Liver (tissue), 9 donors: ENCODE measurements around the gene ABHD12. TPM values are rescaled to one million over a fixed set of nuclear protein-coding genes. Genes with fewer than 3 reads are reported as not detected.

Experiments used
- DNase-seq: peaks from one replicate; pipeline ENCODE4 v3.0.0-alpha.2; 2017; ENCODE audit warnings: low spot score
- H3K27ac ChIP-seq, 2 donors: one replicate each; pipeline ENCODE4 v1.7.0; 2013; ENCODE audit warnings: inconsistent platforms in 2 of 2, low read length in 2 of 2, control low read depth in 1 of 2, low read depth in 1 of 2, mild to moderate bottlenecking in 1 of 2
- H3K27me3 ChIP-seq, 4 donors: one replicate each; pipeline versions ENCODE4 v1.6.1 to v1.7.0; 2013; ENCODE audit warnings: low read length in 3 of 4, inconsistent platforms in 1 of 4, mild to moderate bottlenecking in 1 of 4, moderate library complexity in 1 of 4; ENCODE audit not compliant: control insufficient read depth in 4 of 4, insufficient read depth in 4 of 4
- H3K36me3 ChIP-seq, 4 donors: one replicate each; pipeline versions ENCODE4 v1.6.1 to v1.7.0; 2013; ENCODE audit warnings: low read length in 3 of 4, mild to moderate bottlenecking in 3 of 4, low read depth in 1 of 4, moderate library complexity in 1 of 4; ENCODE audit not compliant: control insufficient read depth in 4 of 4, insufficient read depth in 3 of 4
- H3K4me1 ChIP-seq, 4 donors: one replicate each; pipeline versions ENCODE4 v1.6.1 to v1.7.0; 2013; ENCODE audit warnings: low read length in 3 of 4, mild to moderate bottlenecking in 3 of 4, moderate library complexity in 1 of 4; ENCODE audit not compliant: control insufficient read depth in 4 of 4, insufficient read depth in 4 of 4
- H3K4me3 ChIP-seq, 3 donors: one replicate each; pipeline versions ENCODE4 v1.6.1 to v1.7.0; 2013; ENCODE audit warnings: low read length in 3 of 3, control low read depth in 1 of 3, low read depth in 1 of 3, mild to moderate bottlenecking in 1 of 3
- H3K9ac ChIP-seq, 2 donors: one replicate each; pipeline ENCODE4 v1.7.0; 2013; ENCODE audit warnings: low read length in 2 of 2, mild to moderate bottlenecking in 2 of 2, moderate library complexity in 2 of 2, control low read depth in 1 of 2, low read depth in 1 of 2
- H3K9me3 ChIP-seq, 4 donors: one replicate each; pipeline versions ENCODE4 v1.6.1 to v1.7.0; 2013; ENCODE audit warnings: low read length in 3 of 4; ENCODE audit not compliant: control insufficient read depth in 4 of 4
- ATF3 ChIP-seq: IDR thresholded peaks from 2 replicates; pipeline ENCODE4 v1.6.1; 2016; ENCODE audit warnings: antibody characterized with exemption
- EGR1 ChIP-seq, 2 donors: IDR thresholded peaks; 2 replicates each; pipeline ENCODE4 v1.6.1; 2016 to 2018; ENCODE audit warnings: antibody characterized with exemption in 2 of 2, low read depth in 2 of 2
- FOXA1 ChIP-seq: IDR thresholded peaks from 2 replicates; pipeline ENCODE4 v1.6.1; 2016; ENCODE audit warnings: antibody characterized with exemption
- FOXA2 ChIP-seq: IDR thresholded peaks from 2 replicates; pipeline ENCODE4 v1.6.1; 2016; ENCODE audit warnings: antibody characterized with exemption
- GABPA ChIP-seq, 2 donors: IDR thresholded peaks in 1 of 2; conservative IDR thresholded peaks in 1 of 2; 2 replicates each; pipeline ENCODE4 v1.6.1; 2016; ENCODE audit warnings: antibody characterized with exemption in 2 of 2, mild to moderate bottlenecking in 1 of 2, moderate library complexity in 1 of 2
- HNF4A ChIP-seq, 2 donors: conservative IDR thresholded peaks; 2 replicates each; pipeline ENCODE4 v1.6.1; 2016; ENCODE audit warnings: antibody characterized with exemption in 2 of 2, mild to moderate bottlenecking in 2 of 2
- HNF4G ChIP-seq: IDR thresholded peaks from 2 replicates; pipeline ENCODE4 v1.6.1; 2016; ENCODE audit warnings: antibody characterized with exemption
- JUND ChIP-seq, 2 donors: IDR thresholded peaks; 2 replicates each; pipeline ENCODE4 v1.6.1; 2016; ENCODE audit warnings: antibody characterized with exemption in 2 of 2
- MAX ChIP-seq: IDR thresholded peaks from 2 replicates; pipeline ENCODE4 v1.6.1; 2016; ENCODE audit warnings: antibody characterized with exemption
- NR2F2 ChIP-seq: IDR thresholded peaks from 2 replicates; pipeline ENCODE4 v1.6.1; 2016; ENCODE audit warnings: antibody characterized with exemption
- RAD21 ChIP-seq, 2 donors: IDR thresholded peaks; 2 replicates each; pipeline ENCODE4 v1.6.1; 2016; ENCODE audit warnings: antibody characterized with exemption in 2 of 2, mild to moderate bottlenecking in 2 of 2
- RXRA ChIP-seq, 2 donors: IDR thresholded peaks; 2 replicates each; pipeline ENCODE4 v1.6.1; 2017 to 2018; ENCODE audit warnings: antibody characterized with exemption in 2 of 2, mild to moderate bottlenecking in 1 of 2
- SP1 ChIP-seq: IDR thresholded peaks from 2 replicates; pipeline ENCODE4 v1.6.1; 2018; ENCODE audit warnings: antibody characterized with exemption, mild to moderate bottlenecking
- TAF1 ChIP-seq: conservative IDR thresholded peaks from 2 replicates; pipeline ENCODE4 v1.6.1; 2016; ENCODE audit warnings: antibody characterized with exemption, mild to moderate bottlenecking
- YY1 ChIP-seq: IDR thresholded peaks from 2 replicates; pipeline ENCODE4 v1.6.1; 2016; ENCODE audit warnings: antibody characterized with exemption, mild to moderate bottlenecking
- WGBS: extraction: QIAGEN DNeasy Blood & Tissue Kit; methylation state at CpG from one replicate; pipeline ENCODE4 v1.1.7; 2013; 5-methylcytosine and 5-hydroxymethylcytosine counted together
- polyA plus RNA-seq, 2 donors: library from polyadenylated mRNA; stranded (reverse) in 1 of 2; unstranded in 1 of 2; fragments of 200-250 nt in 1 of 2; fragments of >200 nt in 1 of 2; fragmentation: Nextera tagmentation in 1 of 2; extraction: Ambion mirVana in 1 of 2; gene quantifications; one replicate each; pipeline versions ENCODE4 v1.2.1 to v1.2.3, GENCODE V29; 2013 to 2015
- total RNA-seq, 2 donors: library from RNA; depleted of rRNA; stranded (reverse); fragments of >200 nt; gene quantifications; one replicate each; pipeline ENCODE4 v1.2.3, GENCODE V29; 2014
- TF ChIP-seq, protein P1 (sequence below): IDR thresholded peaks from 2 replicates; pipeline ENCODE4 v1.6.1; 2016; ENCODE audit warnings: antibody characterized with exemption, mild to moderate bottlenecking
- TF ChIP-seq, protein P2 (sequence below): fragments of 150-350 bp; IDR thresholded peaks from 2 replicates; pipeline ENCODE4 v1.5.1; 2017; ENCODE audit warnings: improper control_type of control experiment, low read depth, low read length; ENCODE audit not compliant: missing input control
- TF ChIP-seq, protein P3 (sequence below): IDR thresholded peaks from 2 replicates; pipeline ENCODE4 v1.6.1; 2016; ENCODE audit warnings: antibody characterized with exemption
- donor health status: healthy.
- donor health status: healthy.
- donor health status: healthy.
- donor health status: healthy.
- donor health status: healthy.

The ABHD12 gene
- total and polyA plus RNA-seq, 4 donors = 11.1 to 15.4 (median 12.9) TPM

- TF ChIP-seq, protein P1, sequence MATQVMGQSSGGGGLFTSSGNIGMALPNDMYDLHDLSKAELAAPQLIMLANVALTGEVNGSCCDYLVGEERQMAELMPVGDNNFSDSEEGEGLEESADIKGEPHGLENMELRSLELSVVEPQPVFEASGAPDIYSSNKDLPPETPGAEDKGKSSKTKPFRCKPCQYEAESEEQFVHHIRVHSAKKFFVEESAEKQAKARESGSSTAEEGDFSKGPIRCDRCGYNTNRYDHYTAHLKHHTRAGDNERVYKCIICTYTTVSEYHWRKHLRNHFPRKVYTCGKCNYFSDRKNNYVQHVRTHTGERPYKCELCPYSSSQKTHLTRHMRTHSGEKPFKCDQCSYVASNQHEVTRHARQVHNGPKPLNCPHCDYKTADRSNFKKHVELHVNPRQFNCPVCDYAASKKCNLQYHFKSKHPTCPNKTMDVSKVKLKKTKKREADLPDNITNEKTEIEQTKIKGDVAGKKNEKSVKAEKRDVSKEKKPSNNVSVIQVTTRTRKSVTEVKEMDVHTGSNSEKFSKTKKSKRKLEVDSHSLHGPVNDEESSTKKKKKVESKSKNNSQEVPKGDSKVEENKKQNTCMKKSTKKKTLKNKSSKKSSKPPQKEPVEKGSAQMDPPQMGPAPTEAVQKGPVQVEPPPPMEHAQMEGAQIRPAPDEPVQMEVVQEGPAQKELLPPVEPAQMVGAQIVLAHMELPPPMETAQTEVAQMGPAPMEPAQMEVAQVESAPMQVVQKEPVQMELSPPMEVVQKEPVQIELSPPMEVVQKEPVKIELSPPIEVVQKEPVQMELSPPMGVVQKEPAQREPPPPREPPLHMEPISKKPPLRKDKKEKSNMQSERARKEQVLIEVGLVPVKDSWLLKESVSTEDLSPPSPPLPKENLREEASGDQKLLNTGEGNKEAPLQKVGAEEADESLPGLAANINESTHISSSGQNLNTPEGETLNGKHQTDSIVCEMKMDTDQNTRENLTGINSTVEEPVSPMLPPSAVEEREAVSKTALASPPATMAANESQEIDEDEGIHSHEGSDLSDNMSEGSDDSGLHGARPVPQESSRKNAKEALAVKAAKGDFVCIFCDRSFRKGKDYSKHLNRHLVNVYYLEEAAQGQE = no peak
- TF ChIP-seq FOXA1 (no peak), FOXA2 (no peak), HNF4G (no peak), GABPA (IDR thresholded peaks at IDR 0.05 in 1 of 2, conservative IDR thresholded peaks at IDR 0.05 in 1 of 2) (no peak), HNF4A (conservative IDR thresholded peaks at IDR 0.05) (no peak), TAF1 (no peak), JUND (IDR thresholded peaks at IDR 0.05) (no peak), RXRA (IDR thresholded peaks at IDR 0.05) (no peak)
Measured at GRCh38 chr20:25339608-25340007, 51.0 kb downstream of the ABHD12 start (continued).

GRCh38 chr20:25338112-25339023 lies 52.3 kb downstream of the ABHD12 start:
- no peaks in the 10 kb centered on the region for H3K27me3 ChIP-seq
- peak overlapping the region; percentile 68 to 73 for H3K27ac ChIP-seq

More at GRCh38 chr20:25338112-25339023, 52.3 kb downstream of the ABHD12 start:
- DNase-seq = no peak
- TF ChIP-seq RXRA (IDR thresholded peaks at IDR 0.05) (peak; percentile 87 to 91), YY1 (peak; percentile 50), NR2F2 (peak; percentile 20), HNF4A (conservative IDR thresholded peaks at IDR 0.05) (peak; percentile 89 to 90), RAD21 (IDR thresholded peaks at IDR 0.05) (no peak), FOXA2 (peak; percentile 84), TAF1 (no peak), HNF4G (peak; percentile 68), GABPA (IDR thresholded peaks at IDR 0.05 in 1 of 2, conservative IDR thresholded peaks at IDR 0.05 in 1 of 2) (peak in 1 of 2 donors; percentile 17), JUND (IDR thresholded peaks at IDR 0.05) (peak in 1 of 2 donors; percentile 65), SP1 (peak; percentile 64), ATF3 (no peak), FOXA1 (peak; percentile 74), MAX (peak; percentile 100), EGR1 (IDR thresholded peaks at IDR 0.05; ENCODE audit: low read depth in 2 of 2) (no peak)
- TF ChIP-seq, protein P2, sequence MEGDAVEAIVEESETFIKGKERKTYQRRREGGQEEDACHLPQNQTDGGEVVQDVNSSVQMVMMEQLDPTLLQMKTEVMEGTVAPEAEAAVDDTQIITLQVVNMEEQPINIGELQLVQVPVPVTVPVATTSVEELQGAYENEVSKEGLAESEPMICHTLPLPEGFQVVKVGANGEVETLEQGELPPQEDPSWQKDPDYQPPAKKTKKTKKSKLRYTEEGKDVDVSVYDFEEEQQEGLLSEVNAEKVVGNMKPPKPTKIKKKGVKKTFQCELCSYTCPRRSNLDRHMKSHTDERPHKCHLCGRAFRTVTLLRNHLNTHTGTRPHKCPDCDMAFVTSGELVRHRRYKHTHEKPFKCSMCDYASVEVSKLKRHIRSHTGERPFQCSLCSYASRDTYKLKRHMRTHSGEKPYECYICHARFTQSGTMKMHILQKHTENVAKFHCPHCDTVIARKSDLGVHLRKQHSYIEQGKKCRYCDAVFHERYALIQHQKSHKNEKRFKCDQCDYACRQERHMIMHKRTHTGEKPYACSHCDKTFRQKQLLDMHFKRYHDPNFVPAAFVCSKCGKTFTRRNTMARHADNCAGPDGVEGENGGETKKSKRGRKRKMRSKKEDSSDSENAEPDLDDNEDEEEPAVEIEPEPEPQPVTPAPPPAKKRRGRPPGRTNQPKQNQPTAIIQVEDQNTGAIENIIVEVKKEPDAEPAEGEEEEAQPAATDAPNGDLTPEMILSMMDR = no peak
- TF ChIP-seq, protein P1 = peak; percentile 31
- TF ChIP-seq, protein P3, sequence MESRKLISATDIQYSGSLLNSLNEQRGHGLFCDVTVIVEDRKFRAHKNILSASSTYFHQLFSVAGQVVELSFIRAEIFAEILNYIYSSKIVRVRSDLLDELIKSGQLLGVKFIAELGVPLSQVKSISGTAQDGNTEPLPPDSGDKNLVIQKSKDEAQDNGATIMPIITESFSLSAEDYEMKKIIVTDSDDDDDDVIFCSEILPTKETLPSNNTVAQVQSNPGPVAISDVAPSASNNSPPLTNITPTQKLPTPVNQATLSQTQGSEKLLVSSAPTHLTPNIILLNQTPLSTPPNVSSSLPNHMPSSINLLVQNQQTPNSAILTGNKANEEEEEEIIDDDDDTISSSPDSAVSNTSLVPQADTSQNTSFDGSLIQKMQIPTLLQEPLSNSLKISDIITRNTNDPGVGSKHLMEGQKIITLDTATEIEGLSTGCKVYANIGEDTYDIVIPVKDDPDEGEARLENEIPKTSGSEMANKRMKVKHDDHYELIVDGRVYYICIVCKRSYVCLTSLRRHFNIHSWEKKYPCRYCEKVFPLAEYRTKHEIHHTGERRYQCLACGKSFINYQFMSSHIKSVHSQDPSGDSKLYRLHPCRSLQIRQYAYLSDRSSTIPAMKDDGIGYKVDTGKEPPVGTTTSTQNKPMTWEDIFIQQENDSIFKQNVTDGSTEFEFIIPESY = peak; percentile 74
- no peaks in the 10 kb centered on the region for H3K36me3 ChIP-seq
- WGBS = 56% methylated on average over 11 of the region's 11 CpGs
- peaks cover 4 to 27% (median 17%) of the 10 kb centered on the region in 4 donors for H3K4me1 ChIP-seq
- no peak overlapping the region for H3K4me3 ChIP-seq
- peak overlapping the region in 1 of 2 donors; percentile 18 for H3K9ac ChIP-seq
- no peaks in the 10 kb centered on the region for H3K9me3 ChIP-seq
